ENCODE data around the gene TRPM7. TPM values are rescaled to one million over a fixed set of nuclear protein-coding genes. Genes with fewer than 3 reads are reported as not detected.

The TRPM7 gene
- polyA plus RNA-seq, 2 of the 4 experiments (the other 2 are of a cell fraction) = 25.7 to 47.8 TPM

GRCh38 chr15:50669611-50670010 is 17.0 kb downstream of the TRPM7 start:
- FAIRE-seq (no peak), ATAC-seq (no peak), DNase-seq (ENCODE audit: low read depth in 1 of 2, low spot score in 1 of 2) (no peak)
- CTCF ChIA-PET = interaction anchor here (1.7 to 1.9 kb wide), 2 partner anchors 12 to 207 kb away, joined by 4 read pairs; no protein-coding TSS in a partner anchor
- H3K9me3 ChIP-seq = no peaks in the 10 kb centered on the region
- no peak overlapping the region for H3K4me3 ChIP-seq
- POLR2A ChIA-PET = no interaction called here
- H3K4me1 ChIP-seq = no peaks in the 10 kb centered on the region
- no peak overlapping the region for H3K27ac ChIP-seq
- H3K4me2 ChIP-seq = no peak overlapping the region
- WGBS (ENCODE audit: missing lambda C conversion rate) = 98% methylated on average over 1 of the region's 1 CpG
- TF ChIP-seq CHD2 (IDR thresholded peaks at IDR 0.05; ENCODE audit: low read length, partially characterized antibody) = no peak

GRCh38 chr15:50665938-50666337 is 20.7 kb downstream of the TRPM7 start:
- H3K4me1 ChIP-seq = no peaks in the 10 kb centered on the region
- H3K4me2 ChIP-seq = no peak overlapping the region
- TF ChIP-seq MAZ (IDR thresholded peaks at IDR 0.05; ENCODE audit: borderline replicate concordance, low read depth, low read length) (no peak), MAFK (IDR thresholded peaks at IDR 0.05; ENCODE audit: partially characterized antibody) (peak; percentile 59), PBX3 (IDR thresholded peaks at IDR 0.05) (no peak)
- H3K4me3 ChIP-seq = no peak overlapping the region
- H3K9me3 ChIP-seq = no peaks in the 10 kb centered on the region
- no peak for DNase-seq (ENCODE audit: low read depth in 1 of 2, low spot score in 1 of 2)
- ChIA-PET CTCF (interaction anchor here (0.9 to 2.9 kb wide), 4 partner anchors 10 to 219 kb away, joined by 3 to 19 read pairs (median 4); no protein-coding TSS in a partner anchor), POLR2A (no interaction called here)
- no peak for ATAC-seq
- 95% methylated on average over 5 of the region's 5 CpGs for WGBS (ENCODE audit: missing lambda C conversion rate)
- FAIRE-seq = no peak
- no peak overlapping the region for H3K27ac ChIP-seq

GRCh38 chr15:50655555-50655954 is 31.0 kb downstream of the TRPM7 start:
- POLR2A ChIA-PET = no interaction called here
- ATAC-seq (no peak), FAIRE-seq (no peak), DNase-seq (ENCODE audit: low read depth in 1 of 2, low spot score in 1 of 2) (no peak)
- Histone ChIP-seq H3K27ac (no peak overlapping the region), H3K4me1 (no peaks in the 10 kb centered on the region), H3K4me2 (no peak overlapping the region), H3K4me3 (no peak overlapping the region), H3K9me3 (no peaks in the 10 kb centered on the region)
- WGBS (ENCODE audit: missing lambda C conversion rate) = 91% methylated on average over 4 of the region's 4 CpGs
- CTCF ChIA-PET = interaction anchor here (0.7 to 1.5 kb wide), 6 partner anchors 14 to 231 kb away, joined by 3 to 5 read pairs (median 4); no protein-coding TSS in a partner anchor
- TF ChIP-seq NPAS2 (CRISPR knock-in tag; IDR thresholded peaks at IDR 0.05; ENCODE audit: borderline replicate concordance) (no peak), FOXS1 (CRISPR knock-in tag; IDR thresholded peaks at IDR 0.05) (no peak), HMGXB4 (CRISPR knock-in tag; IDR thresholded peaks at IDR 0.05; ENCODE audit: borderline replicate concordance) (no peak), E2F6 (IDR thresholded peaks at IDR 0.05; ENCODE audit: borderline replicate concordance, low read depth) (no peak), CEBPB (IDR thresholded peaks at IDR 0.05) (no peak), CHD4 (IDR thresholded peaks at IDR 0.05; ENCODE audit: borderline replicate concordance) (no peak), RAD21 (conservative IDR thresholded peaks at IDR 0.05 in 1 of 2, IDR thresholded peaks at IDR 0.05 in 1 of 2) (no peak), ZFP36 (IDR thresholded peaks at IDR 0.05; ENCODE audit: borderline replicate concordance, partially characterized antibody) (no peak), RNF2 (IDR thresholded peaks at IDR 0.05; ENCODE audit: borderline replicate concordance, low read depth) (no peak), PHF8 (IDR thresholded peaks at IDR 0.05; ENCODE audit: borderline replicate concordance, low read depth) (no peak), KDM1A (IDR thresholded peaks at IDR 0.05; ENCODE audit: low read depth) (no peak)

All from A549 (cell line).